Skeletal muscle tissue (tissue), 4 donors: ENCODE measurements around the gene CLVS2. TPM values are rescaled to one million over a fixed set of nuclear protein-coding genes. Genes with fewer than 3 reads are reported as not detected.

ENCODE experiments used
- H3K27ac ChIP-seq: one replicate; pipeline ENCODE4 v1.7.0; 2013; ENCODE audit warnings: mild to moderate bottlenecking, low read depth, low read length, inconsistent platforms
- H3K27me3 ChIP-seq, 3 donors: one replicate each; pipeline ENCODE4 v1.7.0; 2013; ENCODE audit warnings: low read length in 3 of 3; ENCODE audit not compliant: control insufficient read depth in 3 of 3, insufficient read depth in 3 of 3
- H3K36me3 ChIP-seq, 3 donors: one replicate each; pipeline ENCODE4 v1.7.0; 2013; ENCODE audit warnings: low read length in 3 of 3; ENCODE audit not compliant: control insufficient read depth in 3 of 3, insufficient read depth in 3 of 3
- H3K4me1 ChIP-seq, 3 donors: one replicate each; pipeline ENCODE4 v1.7.0; 2013; ENCODE audit warnings: low read length in 3 of 3, mild to moderate bottlenecking in 3 of 3; ENCODE audit not compliant: control insufficient read depth in 3 of 3, insufficient read depth in 3 of 3
- H3K4me3 ChIP-seq, 3 donors: one replicate each; pipeline ENCODE4 v1.7.0; 2013; ENCODE audit warnings: low read length in 3 of 3
- H3K9ac ChIP-seq, 3 donors: one replicate each; pipeline ENCODE4 v1.7.0; 2013; ENCODE audit warnings: low read length in 3 of 3, mild to moderate bottlenecking in 3 of 3, moderate library complexity in 2 of 3, low read depth in 1 of 3
- H3K9me3 ChIP-seq, 3 donors: one replicate each; pipeline ENCODE4 v1.7.0; 2013; ENCODE audit warnings: low read length in 3 of 3; ENCODE audit not compliant: control insufficient read depth in 3 of 3
- total RNA-seq: library from RNA; depleted of rRNA; stranded (reverse); fragments of >200 nt; gene quantifications from one replicate; pipeline ENCODE4 v1.2.3, GENCODE V29; 2014
- donor health status: Osteomylitis.

The CLVS2 gene
- total RNA-seq, 1 donor from 2014 or later: under 0.01 TPM

DNA sequence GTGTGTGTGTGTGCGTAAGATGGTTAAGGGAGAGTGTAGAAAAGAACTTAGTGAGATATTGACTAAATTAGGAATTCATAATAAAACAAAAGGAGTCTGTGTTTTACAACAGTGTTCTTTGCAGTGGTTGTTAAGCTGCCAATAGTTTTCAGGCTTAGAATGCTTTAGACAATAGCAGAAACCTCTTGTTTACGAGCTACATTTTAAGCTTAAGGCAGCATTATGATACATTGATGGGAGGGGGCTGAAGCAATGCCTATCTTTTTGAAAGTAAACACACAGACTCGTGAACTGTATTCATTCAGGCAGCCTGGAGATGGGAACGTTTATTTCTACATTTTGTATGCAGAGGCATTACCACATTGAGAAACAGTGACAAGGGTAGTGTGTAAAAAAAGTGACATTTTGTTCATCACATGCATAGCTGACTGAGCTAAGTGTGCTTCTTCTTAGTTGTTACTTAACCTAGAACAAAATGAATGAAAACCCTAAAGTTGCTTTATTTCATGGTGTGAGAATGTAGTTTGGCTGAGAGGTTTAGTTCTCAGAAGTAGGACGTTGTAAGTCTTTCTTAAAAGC lies 21.2 kb downstream of the CLVS2 start:
- Histone ChIP-seq H3K4me3 (no peak overlapping the region), H3K9me3 (no peaks in the 10 kb centered on the region), H3K4me1 (no peaks in the 10 kb centered on the region), H3K27me3 (no peaks in the 10 kb centered on the region), H3K27ac (no peak overlapping the region), H3K36me3 (no peaks in the 10 kb centered on the region), H3K9ac (no peak overlapping the region)

DNA sequence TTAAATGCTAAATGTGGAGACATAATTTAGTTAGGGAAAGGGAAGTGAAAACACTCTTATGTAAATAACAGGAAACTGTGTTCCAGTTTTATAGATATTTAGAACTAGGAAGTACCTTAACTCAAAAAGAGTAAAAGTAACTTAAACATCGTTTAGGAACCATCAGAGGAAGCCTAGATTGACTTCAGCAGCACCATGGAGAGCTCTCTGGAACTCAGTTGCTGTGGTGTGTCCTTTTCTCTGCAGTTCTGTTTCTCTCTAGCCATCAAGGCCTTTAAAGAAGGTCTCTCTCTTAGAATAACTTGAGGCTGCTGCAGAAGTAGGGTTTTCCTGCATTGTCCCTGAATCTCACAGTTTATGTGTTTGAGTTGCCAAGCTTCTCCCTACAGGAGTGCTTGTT lies 26.9 kb downstream of the CLVS2 start:
- no peaks in the 10 kb centered on the region for H3K9me3 ChIP-seq
- H3K4me1 ChIP-seq: no peaks in the 10 kb centered on the region

DNA sequence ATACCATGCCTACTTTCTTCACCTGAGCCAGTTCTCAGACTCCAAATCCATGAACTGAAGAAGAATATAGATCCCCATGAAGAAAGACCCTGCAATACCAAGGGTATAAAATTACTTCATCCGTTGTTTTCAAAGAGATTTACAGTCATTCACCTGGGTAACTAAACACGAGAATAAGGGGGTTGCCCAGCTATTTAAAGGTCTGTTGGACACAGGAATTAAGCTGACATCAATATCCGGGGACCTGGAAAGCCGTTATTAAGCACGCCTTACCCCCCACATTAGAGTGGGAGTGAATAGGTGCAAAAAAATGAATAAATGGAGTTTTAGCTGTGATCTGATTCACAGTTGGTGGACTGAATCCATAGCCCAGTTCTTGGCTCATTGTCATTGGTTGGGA lies 28.9 kb downstream of the CLVS2 start:
- H3K27me3 ChIP-seq: no peaks in the 10 kb centered on the region
- H3K9ac ChIP-seq: no peak overlapping the region
- no peak overlapping the region for H3K4me3 ChIP-seq
- H3K4me1 ChIP-seq: no peaks in the 10 kb centered on the region
- no peaks in the 10 kb centered on the region for H3K36me3 ChIP-seq
- no peak overlapping the region for H3K27ac ChIP-seq
- H3K9me3 ChIP-seq: no peaks in the 10 kb centered on the region

More for the DNA sequence above, 26.9 kb downstream of the CLVS2 start:
- Histone ChIP-seq H3K9ac (no peak overlapping the region), H3K27me3 (no peaks in the 10 kb centered on the region), H3K36me3 (no peaks in the 10 kb centered on the region), H3K27ac (no peak overlapping the region), H3K4me3 (no peak overlapping the region)

DNA sequence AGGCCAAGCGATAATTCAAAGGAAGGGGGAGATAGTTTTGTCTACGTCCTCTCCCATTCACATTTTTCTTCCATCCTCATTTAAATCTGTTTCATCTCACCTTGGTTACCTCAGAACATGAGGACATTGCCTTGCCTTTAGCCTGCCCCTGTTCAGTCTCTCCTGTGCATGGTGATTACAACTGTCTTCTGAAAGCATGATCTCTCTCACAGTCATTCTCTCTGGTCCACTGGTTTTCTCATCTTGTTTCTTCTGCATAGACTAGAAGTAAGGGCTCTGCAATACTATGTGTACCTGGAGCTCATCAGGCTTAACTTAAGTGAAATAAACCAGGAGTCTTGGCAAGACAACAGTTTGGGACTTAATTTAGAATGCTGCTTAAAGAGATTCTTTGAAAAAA lies 31.4 kb downstream of the CLVS2 start:
- no peaks in the 10 kb centered on the region for H3K4me1 ChIP-seq
- no peak overlapping the region for H3K4me3 ChIP-seq
- no peaks in the 10 kb centered on the region for H3K9me3 ChIP-seq
- H3K27me3 ChIP-seq: peaks cover 0 to 4% (median 0%) of the 10 kb centered on the region in 3 donors
- no peaks in the 10 kb centered on the region for H3K36me3 ChIP-seq
- H3K27ac ChIP-seq: no peak overlapping the region
- H3K9ac ChIP-seq: no peak overlapping the region

DNA sequence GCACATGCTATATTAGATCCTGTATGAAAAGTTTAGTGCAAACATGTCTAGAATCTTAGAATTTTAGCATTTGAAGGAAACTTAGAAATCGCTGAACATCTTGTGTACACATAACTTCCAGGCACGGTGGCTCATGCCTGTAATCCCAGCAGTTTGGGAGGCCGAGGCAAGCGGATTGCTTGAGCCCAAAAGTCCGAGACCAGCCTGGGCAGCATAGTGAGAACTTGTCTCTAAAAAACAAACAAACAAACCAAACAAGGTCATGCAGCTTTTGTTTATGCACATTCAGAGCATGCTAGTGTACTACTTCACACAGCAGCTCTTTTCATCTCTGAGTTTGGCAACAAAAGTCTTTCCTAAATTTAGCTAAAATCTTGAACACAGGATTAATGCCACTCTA lies 32.2 kb downstream of the CLVS2 start:
- peaks cover 0 to 4% (median 0%) of the 10 kb centered on the region in 3 donors for H3K27me3 ChIP-seq
- no peaks in the 10 kb centered on the region for H3K36me3 ChIP-seq
- no peak overlapping the region for H3K9ac ChIP-seq
- H3K9me3 ChIP-seq: no peaks in the 10 kb centered on the region
- no peaks in the 10 kb centered on the region for H3K4me1 ChIP-seq
- no peak overlapping the region for H3K4me3 ChIP-seq
- no peak overlapping the region for H3K27ac ChIP-seq

DNA sequence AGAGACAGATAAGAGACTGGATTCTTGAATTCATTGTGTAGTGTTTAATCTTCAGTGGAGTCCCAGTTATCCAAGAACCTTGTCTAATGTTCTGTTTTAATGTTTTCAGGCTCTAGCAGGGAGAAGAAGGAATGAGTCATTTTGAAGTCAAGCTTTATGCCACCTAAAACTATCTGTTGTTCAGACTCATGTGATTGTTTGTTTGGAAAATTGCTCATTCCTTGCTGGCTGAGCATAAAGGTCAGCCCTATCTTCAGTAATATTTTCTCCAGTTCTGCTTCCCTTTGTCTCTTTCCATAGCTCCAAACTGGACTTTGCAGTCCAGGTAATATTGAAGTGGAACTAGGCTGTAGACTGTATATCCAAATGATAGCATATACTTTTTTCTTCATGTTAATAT lies 34.2 kb downstream of the CLVS2 start:
- no peaks in the 10 kb centered on the region for H3K4me1 ChIP-seq
- no peak overlapping the region for H3K4me3 ChIP-seq
- H3K27me3 ChIP-seq: peaks cover 0 to 4% (median 0%) of the 10 kb centered on the region in 3 donors
- no peaks in the 10 kb centered on the region for H3K36me3 ChIP-seq
- H3K9ac ChIP-seq: no peak overlapping the region
- H3K9me3 ChIP-seq: no peaks in the 10 kb centered on the region
- H3K27ac ChIP-seq: no peak overlapping the region

DNA sequence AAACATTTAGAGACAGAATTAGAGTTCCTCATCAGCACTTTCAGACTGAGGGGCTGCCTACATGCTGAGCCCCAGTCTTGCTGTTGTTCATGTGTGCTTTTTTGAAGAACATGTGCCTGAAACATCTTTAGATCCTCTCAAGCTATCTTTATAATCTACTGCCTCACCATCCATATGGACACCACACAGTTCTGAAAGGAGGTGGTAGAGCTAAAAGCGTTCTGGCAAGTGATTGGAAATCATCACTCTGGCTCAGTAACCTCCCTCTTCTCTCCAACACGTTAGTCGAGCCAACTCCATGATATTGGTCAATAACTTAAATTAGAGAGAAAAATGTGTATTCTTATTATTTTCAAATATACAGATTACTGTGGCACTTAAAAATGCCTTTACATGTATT lies 40.6 kb downstream of the CLVS2 start:
- no peak overlapping the region for H3K27ac ChIP-seq

DNA sequence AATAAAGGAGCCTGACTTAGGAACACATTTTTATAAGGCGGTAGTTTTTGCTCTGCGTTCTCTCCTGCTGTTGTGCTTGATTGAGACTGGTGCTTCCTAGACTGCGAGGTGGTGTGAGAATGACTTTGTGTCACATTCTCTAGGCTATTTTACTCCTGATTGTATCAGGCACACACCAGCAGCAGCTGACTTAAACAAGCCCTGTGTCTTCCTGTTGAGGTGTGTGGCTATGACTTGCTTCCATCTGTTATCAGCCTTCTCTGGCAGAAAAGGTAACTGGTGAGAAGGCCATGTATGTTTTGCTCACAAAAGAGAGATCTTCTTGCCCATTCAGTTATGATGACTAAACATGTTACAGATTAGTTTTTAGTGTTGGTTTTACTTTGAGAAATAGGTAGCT lies 43.4 kb downstream of the CLVS2 start:
- H3K9ac ChIP-seq: no peak overlapping the region
- H3K9me3 ChIP-seq: no peaks in the 10 kb centered on the region
- no peaks in the 10 kb centered on the region for H3K27me3 ChIP-seq
- H3K36me3 ChIP-seq: no peaks in the 10 kb centered on the region
- no peak overlapping the region for H3K27ac ChIP-seq
- H3K4me3 ChIP-seq: no peak overlapping the region
- no peaks in the 10 kb centered on the region for H3K4me1 ChIP-seq

More for the DNA sequence above, 40.6 kb downstream of the CLVS2 start:
- no peak overlapping the region for H3K9ac ChIP-seq
- no peaks in the 10 kb centered on the region for H3K36me3 ChIP-seq
- no peaks in the 10 kb centered on the region for H3K27me3 ChIP-seq
- no peak overlapping the region for H3K4me3 ChIP-seq
- H3K9me3 ChIP-seq: no peaks in the 10 kb centered on the region
- H3K4me1 ChIP-seq: no peaks in the 10 kb centered on the region

DNA sequence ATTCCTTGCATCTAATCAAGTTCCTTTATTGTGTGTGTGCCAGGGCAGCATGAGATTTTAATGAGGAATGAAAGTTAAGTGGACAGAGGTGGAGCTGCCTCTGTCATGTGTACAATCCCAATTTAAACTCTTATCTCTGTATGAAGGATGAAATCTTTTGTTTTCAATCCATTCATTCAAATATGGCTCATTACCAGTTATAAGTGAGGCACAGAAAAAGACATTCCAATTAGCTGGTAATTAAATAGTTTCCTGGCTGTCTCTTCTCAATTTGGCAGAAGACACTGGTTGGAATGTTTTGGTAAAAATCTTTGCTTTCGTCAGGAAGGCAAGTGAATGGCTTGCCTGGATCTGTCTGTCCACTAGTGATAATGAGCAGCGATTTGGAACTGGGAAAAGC lies 46.4 kb downstream of the CLVS2 start:
- Histone ChIP-seq H3K36me3 (no peaks in the 10 kb centered on the region), H3K27ac (no peak overlapping the region), H3K4me3 (no peak overlapping the region), H3K9me3 (no peaks in the 10 kb centered on the region), H3K27me3 (no peaks in the 10 kb centered on the region), H3K9ac (no peak overlapping the region), H3K4me1 (no peaks in the 10 kb centered on the region)

DNA sequence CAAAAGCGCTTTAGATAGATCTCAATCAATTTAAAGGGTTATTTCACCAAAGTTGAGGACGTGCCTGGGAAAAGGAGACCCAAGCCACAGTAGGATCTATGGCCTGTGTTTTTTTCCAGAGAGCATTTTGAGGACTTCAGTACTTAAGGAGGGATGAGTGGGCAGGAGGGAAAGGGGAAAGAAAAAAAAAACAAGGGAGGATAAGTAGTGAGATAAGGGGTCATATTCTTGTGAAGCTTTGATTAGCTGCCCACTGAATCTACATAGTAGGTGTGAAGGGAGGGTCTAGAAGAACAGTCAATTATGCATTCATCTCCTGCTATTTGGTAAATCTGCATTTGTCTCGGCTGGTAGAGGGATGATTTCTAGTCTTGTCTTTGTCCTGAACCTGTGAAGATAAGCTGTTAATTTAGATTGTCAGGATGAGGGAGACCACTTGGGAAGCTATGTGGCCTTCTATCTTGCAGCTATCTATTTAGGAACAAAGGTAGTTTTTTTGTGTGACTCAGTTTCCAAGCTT lies 48.4 kb downstream of the CLVS2 start:
- H3K9me3 ChIP-seq: no peaks in the 10 kb centered on the region
- no peak overlapping the region for H3K27ac ChIP-seq
- no peaks in the 10 kb centered on the region for H3K27me3 ChIP-seq
- no peak overlapping the region for H3K4me3 ChIP-seq
- no peak overlapping the region for H3K9ac ChIP-seq
- no peaks in the 10 kb centered on the region for H3K36me3 ChIP-seq
- H3K4me1 ChIP-seq: no peaks in the 10 kb centered on the region
